ENCODE measurements around the gene LTB. TPM values are rescaled to one million over a fixed set of nuclear protein-coding genes. Genes with fewer than 3 reads are reported as not detected.

LTB gene
- polyA plus RNA-seq, 3 donors: 0.53 to 2.3 (median 2.2) TPM

- DNase-seq (ENCODE audit: extremely low read depth in 1 of 11, low read depth in 9 of 11, low spot score in 4 of 11): no peak
These were observed 43.3 kb downstream of the LTB start for GRCh38 chr6:31538805-31539400.

DNA sequence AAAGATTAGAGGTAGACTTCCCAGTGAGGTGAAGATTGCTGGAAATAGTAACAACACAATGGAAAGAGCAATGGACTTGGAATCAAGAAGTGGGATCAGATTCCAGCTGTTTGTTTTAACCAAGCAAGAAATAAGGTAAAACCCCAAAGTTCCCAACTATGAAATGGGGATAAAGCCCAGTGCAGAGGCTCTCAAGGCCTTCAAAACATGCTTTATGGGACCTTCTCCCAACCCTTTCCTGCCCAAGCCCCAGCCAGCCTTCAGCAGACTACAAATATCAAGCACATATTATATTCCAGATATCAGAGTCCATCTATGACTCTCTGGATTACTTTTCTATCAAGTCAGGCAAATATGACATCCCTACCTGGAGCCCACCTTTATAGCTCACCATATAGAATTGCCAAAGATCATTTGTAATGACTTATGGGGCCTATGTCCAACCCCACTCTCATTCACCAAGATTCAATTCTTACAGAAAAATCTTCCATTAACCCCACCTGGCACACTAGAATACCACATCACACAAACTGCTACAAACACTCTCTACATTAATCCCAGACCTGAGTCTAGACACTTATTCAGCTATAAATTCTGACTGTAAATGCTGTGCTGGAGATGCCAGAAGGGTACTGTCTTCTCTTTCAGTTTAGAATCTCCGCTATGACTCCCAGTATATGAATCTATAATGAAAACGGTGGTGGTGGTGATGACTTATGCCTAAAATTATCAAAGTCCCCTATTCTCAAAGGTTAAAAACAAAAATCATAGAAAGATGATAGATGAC is 46.5 kb downstream of the LTB start:
- no peak for DNase-seq (ENCODE audit: extremely low read depth in 1 of 11, low read depth in 9 of 11, low spot score in 4 of 11)

GRCh38 chr6:31534521-31535040 is 47.6 kb downstream of the LTB start:
- DNase-seq (ENCODE audit: extremely low read depth in 1 of 11, low read depth in 9 of 11, low spot score in 4 of 11): no peak

GRCh38 chr6:31534011-31534410 is 48.2 kb downstream of the LTB start:
- no peak for DNase-seq (ENCODE audit: extremely low read depth in 1 of 11, low read depth in 9 of 11, low spot score in 4 of 11)

- DNase-seq (ENCODE audit: extremely low read depth in 1 of 11, low read depth in 9 of 11, low spot score in 4 of 11): no peak
These were observed 48.8 kb downstream of the LTB start for GRCh38 chr6:31533455-31533841.

DNA sequence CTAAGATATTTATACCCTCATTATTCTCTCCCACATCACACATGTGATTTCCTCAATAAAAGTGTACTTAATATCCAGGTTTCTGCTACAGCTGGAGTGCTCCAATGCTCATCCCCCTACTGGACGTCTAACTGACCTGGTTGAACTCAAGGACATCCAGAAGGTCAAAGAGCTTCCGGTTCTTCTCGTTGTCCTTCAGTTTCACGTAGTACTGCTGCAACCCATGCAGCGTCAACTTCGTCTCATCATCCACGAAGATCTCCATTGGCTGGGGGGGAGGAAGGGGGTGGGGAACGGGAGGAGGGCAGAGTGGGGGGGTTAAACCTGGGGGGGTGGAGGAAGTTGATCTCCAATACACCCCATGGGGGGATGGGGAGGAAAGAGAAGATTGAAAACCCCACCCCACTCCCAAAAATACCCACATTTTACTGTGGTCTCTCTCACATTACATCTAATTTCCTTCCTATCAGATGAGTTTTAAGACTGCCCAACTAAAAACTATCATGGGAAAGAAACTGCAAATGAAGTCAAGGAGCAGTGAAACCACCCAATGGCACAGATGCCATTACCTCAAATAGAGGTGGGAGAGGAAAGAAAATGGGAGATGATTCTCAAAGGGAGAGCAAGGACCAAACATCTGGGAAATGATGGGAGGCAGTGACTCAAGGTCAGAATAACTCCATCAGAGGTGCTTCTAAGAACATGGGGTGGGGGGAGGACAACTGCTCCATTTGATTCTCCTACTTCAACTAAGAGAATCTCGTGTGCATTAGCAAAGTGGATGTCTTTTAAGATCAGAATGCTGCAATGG is 49.4 kb downstream of the LTB start:
- no peak for DNase-seq (ENCODE audit: extremely low read depth in 1 of 11, low read depth in 9 of 11, low spot score in 4 of 11)

GRCh38 chr6:31531771-31532643 is 50.2 kb downstream of the LTB start:
- DNase-seq (ENCODE audit: extremely low read depth in 1 of 11, low read depth in 9 of 11, low spot score in 4 of 11): no peak

DNA sequence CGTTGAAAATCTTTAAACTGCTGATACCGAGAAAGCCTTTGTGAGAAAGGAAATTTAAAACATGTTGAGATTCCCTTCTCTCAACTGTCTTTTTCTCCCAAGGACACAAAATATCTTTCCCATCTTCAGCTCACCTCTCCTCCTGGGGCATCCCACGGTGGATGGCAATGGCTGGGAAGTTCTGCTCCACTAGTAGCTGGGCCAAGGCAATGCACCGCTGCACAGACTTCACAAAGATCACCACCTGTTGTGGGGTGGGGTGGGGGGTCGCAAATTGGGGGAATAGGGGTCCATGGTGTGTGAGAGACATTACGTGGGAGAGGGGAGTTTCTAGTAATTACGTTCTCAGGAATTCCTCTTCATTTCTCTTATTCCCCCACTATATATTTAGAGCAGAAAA is 51.1 kb downstream of the LTB start:
- DNase-seq (ENCODE audit: extremely low read depth in 1 of 11, low read depth in 9 of 11, low spot score in 4 of 11): no peak

- no peak for DNase-seq (ENCODE audit: extremely low read depth in 1 of 11, low read depth in 9 of 11, low spot score in 4 of 11)
These were observed 51.6 kb downstream of the LTB start for GRCh38 chr6:31530659-31531058.

Other genes with a start within 250 kb of the LTB start
- 100 to 1,000 TPM; 101 to 166 (median 145) TPM for gene HLA-B, start 225.2 kb downstream of the LTB start, polyA plus RNA-seq (ENCODE audit: insufficient read length in 3 of 3)
- gene MICA, start 178.8 kb downstream of the LTB start, polyA plus RNA-seq (ENCODE audit: insufficient read length in 3 of 3): 10 to 100 TPM in 1 of 3 donors, 1 to 10 TPM in 2; 5.7 to 10.9 (median 7.3) TPM
- gene MICB, start 84.3 kb downstream of the LTB start, polyA plus RNA-seq (ENCODE audit: insufficient read length in 3 of 3): 1 to 10 TPM; 1.4 to 1.8 (median 1.5) TPM
- gene MCCD1, start 53.5 kb downstream of the LTB start, polyA plus RNA-seq (ENCODE audit: insufficient read length in 3 of 3): 10 to 100 TPM; 13.5 to 19.2 (median 17.9) TPM
- 100 to 1,000 TPM; 573 to 689 (median 586) TPM for gene DDX39B, start 40.4 kb downstream of the LTB start, polyA plus RNA-seq (ENCODE audit: insufficient read length in 3 of 3)
- gene ATP6V1G2, start 35.8 kb downstream of the LTB start, polyA plus RNA-seq (ENCODE audit: insufficient read length in 3 of 3): 10 to 100 TPM in 2 of 3 donors, 1 to 10 TPM in 1; 5.9 to 11.5 (median 11.0) TPM
- gene NFKBIL1, start 34.8 kb downstream of the LTB start, polyA plus RNA-seq (ENCODE audit: insufficient read length in 3 of 3): 10 to 100 TPM; 17.0 to 28.4 (median 27.7) TPM
- gene LTA, start 10.1 kb downstream of the LTB start, polyA plus RNA-seq (ENCODE audit: insufficient read length in 3 of 3): under 1 TPM; 0.26 to 0.43 (median 0.33) TPM
- gene TNF, start 6.9 kb downstream of the LTB start, polyA plus RNA-seq (ENCODE audit: insufficient read length in 3 of 3): under 1 TPM; 0.18 to 0.40 (median 0.24) TPM
- gene LST1, start 3.9 kb upstream of the LTB start, polyA plus RNA-seq (ENCODE audit: insufficient read length in 3 of 3): 1 to 10 TPM; 4.4 to 6.5 (median 6.3) TPM
- gene NCR3, start 10.6 kb upstream of the LTB start, polyA plus RNA-seq (ENCODE audit: insufficient read length in 3 of 3): under 1 TPM in 2 of 3 donors, not detected in 1; 0.19 TPM
- gene AIF1, start 32.8 kb upstream of the LTB start, polyA plus RNA-seq (ENCODE audit: insufficient read length in 3 of 3): 10 to 100 TPM; 63.3 to 80.6 (median 78.2) TPM
- 100 to 1,000 TPM; 161 to 211 (median 207) TPM for gene PRRC2A, start 38.3 kb upstream of the LTB start, polyA plus RNA-seq (ENCODE audit: insufficient read length in 3 of 3)
- 100 to 1,000 TPM; 243 to 263 (median 257) TPM for gene BAG6, start 70.2 kb upstream of the LTB start, polyA plus RNA-seq (ENCODE audit: insufficient read length in 3 of 3)
- 100 to 1,000 TPM; 105 to 114 (median 110) TPM for gene APOM, start 73.5 kb upstream of the LTB start, polyA plus RNA-seq (ENCODE audit: insufficient read length in 3 of 3)
- gene C6orf47, start 78.4 kb upstream of the LTB start, polyA plus RNA-seq (ENCODE audit: insufficient read length in 3 of 3): 10 to 100 TPM; 17.3 to 22.9 (median 18.4) TPM
- 10 to 100 TPM; 28.1 to 33.1 (median 29.9) TPM for gene GPANK1, start 82.6 kb upstream of the LTB start, polyA plus RNA-seq (ENCODE audit: insufficient read length in 3 of 3)
- 100 to 1,000 TPM; 232 to 252 (median 246) TPM for gene CSNK2B, start 83.7 kb upstream of the LTB start, polyA plus RNA-seq (ENCODE audit: insufficient read length in 3 of 3)
- gene LY6G5B, start 87.6 kb upstream of the LTB start, polyA plus RNA-seq (ENCODE audit: insufficient read length in 3 of 3): 10 to 100 TPM; 22.8 to 30.6 (median 25.3) TPM
- 1 to 10 TPM; 2.4 to 3.5 (median 3.4) TPM for gene LY6G5C, start 98.6 kb upstream of the LTB start, polyA plus RNA-seq (ENCODE audit: insufficient read length in 3 of 3)
- gene ABHD16A, start 120.9 kb upstream of the LTB start, polyA plus RNA-seq (ENCODE audit: insufficient read length in 3 of 3): 10 to 100 TPM; 52.4 to 70.9 (median 61.6) TPM
- 1 to 10 TPM in 1 of 3 donors, under 1 TPM in 2; 0.44 to 1.2 (median 0.73) TPM for gene LY6G6F, start 124.4 kb upstream of the LTB start, polyA plus RNA-seq (ENCODE audit: insufficient read length in 3 of 3)
- under 1 TPM in 1 of 3 donors, not detected in 2; 0.20 TPM for gene LY6G6D, start 132.9 kb upstream of the LTB start, polyA plus RNA-seq (ENCODE audit: insufficient read length in 3 of 3)
- under 1 TPM in 2 of 3 donors, not detected in 1; 0.26 to 0.41 TPM for gene LY6G6C, start 139.3 kb upstream of the LTB start, polyA plus RNA-seq (ENCODE audit: insufficient read length in 3 of 3)
- 1 to 10 TPM; 1.6 TPM for gene MPIG6B, start 140.9 kb upstream of the LTB start, polyA plus RNA-seq (ENCODE audit: insufficient read length in 3 of 3)
- gene DDAH2, start 146.9 kb upstream of the LTB start, polyA plus RNA-seq (ENCODE audit: insufficient read length in 3 of 3): 100 to 1,000 TPM; 152 to 237 (median 188) TPM
- 100 to 1,000 TPM; 268 to 296 (median 292) TPM for gene CLIC1, start 154.1 kb upstream of the LTB start, polyA plus RNA-seq (ENCODE audit: insufficient read length in 3 of 3)
- 10 to 100 TPM; 21.4 to 59.0 (median 22.1) TPM for gene MSH5, start 157.6 kb upstream of the LTB start, polyA plus RNA-seq (ENCODE audit: insufficient read length in 3 of 3)
- 10 to 100 TPM in 2 of 3 donors, 1 to 10 TPM in 1; 6.8 to 17.2 (median 10.0) TPM for gene SAPCD1, start 180.2 kb upstream of the LTB start, polyA plus RNA-seq (ENCODE audit: insufficient read length in 3 of 3)
- gene VWA7, start 194.9 kb upstream of the LTB start, polyA plus RNA-seq (ENCODE audit: insufficient read length in 3 of 3): 10 to 100 TPM in 1 of 3 donors, 1 to 10 TPM in 2; 7.3 to 13.9 (median 8.5) TPM
- 10 to 100 TPM; 58.7 to 72.2 (median 61.2) TPM for gene VARS1, start 213.3 kb upstream of the LTB start, polyA plus RNA-seq (ENCODE audit: insufficient read length in 3 of 3)
- 10 to 100 TPM; 72.1 to 90.4 (median 82.4) TPM for gene LSM2, start 224.5 kb upstream of the LTB start, polyA plus RNA-seq (ENCODE audit: insufficient read length in 3 of 3)
- 1 to 10 TPM; 3.3 to 5.0 (median 4.0) TPM for gene HSPA1L, start 232.9 kb upstream of the LTB start, polyA plus RNA-seq (ENCODE audit: insufficient read length in 3 of 3)
- gene HSPA1A, start 233.1 kb upstream of the LTB start, polyA plus RNA-seq (ENCODE audit: insufficient read length in 3 of 3): 100 to 1,000 TPM in 2 of 3 donors, 10 to 100 TPM in 1; 84.4 to 121 (median 116) TPM
- 100 to 1,000 TPM; 119 to 167 (median 142) TPM for gene HSPA1B, start 245.3 kb upstream of the LTB start, polyA plus RNA-seq (ENCODE audit: insufficient read length in 3 of 3)